ENCODE data around the gene PLEKHG4B. TPM values are rescaled to one million over a fixed set of nuclear protein-coding genes. Genes with fewer than 3 reads are reported as not detected.

Gene PLEKHG4B
- total RNA-seq, 2 donors from 2014 or later, result 0.05 to 0.17 TPM

DNA sequence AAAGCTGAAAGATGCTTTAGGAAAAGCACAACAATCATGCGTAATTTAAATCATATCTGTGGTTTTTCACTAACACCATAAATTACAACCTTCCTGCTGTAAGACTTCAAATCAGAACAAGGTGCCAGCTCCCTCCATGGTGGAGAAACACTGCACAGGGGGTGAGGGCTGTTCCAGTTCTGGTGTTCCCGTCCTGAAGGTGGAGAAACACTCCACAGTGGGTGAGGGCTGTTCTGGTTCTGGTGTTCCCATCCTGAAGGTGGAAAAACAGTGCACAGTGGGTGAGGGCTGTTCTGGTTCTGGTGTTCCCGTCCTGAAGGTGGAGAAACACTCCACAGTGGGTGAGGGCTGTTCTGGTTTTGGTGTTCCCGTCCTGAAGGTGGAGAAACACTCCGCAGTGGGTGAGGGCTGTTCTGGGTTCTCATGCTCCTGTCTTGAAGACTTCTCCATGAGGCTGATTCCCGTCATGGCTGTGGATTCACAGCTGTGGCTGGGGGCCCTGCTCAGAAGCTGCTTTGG lies 12.9 kb downstream of the PLEKHG4B start:
- TF ChIP-seq, protein P1, sequence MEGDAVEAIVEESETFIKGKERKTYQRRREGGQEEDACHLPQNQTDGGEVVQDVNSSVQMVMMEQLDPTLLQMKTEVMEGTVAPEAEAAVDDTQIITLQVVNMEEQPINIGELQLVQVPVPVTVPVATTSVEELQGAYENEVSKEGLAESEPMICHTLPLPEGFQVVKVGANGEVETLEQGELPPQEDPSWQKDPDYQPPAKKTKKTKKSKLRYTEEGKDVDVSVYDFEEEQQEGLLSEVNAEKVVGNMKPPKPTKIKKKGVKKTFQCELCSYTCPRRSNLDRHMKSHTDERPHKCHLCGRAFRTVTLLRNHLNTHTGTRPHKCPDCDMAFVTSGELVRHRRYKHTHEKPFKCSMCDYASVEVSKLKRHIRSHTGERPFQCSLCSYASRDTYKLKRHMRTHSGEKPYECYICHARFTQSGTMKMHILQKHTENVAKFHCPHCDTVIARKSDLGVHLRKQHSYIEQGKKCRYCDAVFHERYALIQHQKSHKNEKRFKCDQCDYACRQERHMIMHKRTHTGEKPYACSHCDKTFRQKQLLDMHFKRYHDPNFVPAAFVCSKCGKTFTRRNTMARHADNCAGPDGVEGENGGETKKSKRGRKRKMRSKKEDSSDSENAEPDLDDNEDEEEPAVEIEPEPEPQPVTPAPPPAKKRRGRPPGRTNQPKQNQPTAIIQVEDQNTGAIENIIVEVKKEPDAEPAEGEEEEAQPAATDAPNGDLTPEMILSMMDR (IDR thresholded peaks at IDR 0.05), result no peak
- H3K36me3 ChIP-seq, result no peaks in the 10 kb centered on the region
- no peaks in the 10 kb centered on the region for H3K4me1 ChIP-seq
- no peaks in the 10 kb centered on the region for H3K9me3 ChIP-seq
- H3K27me3 ChIP-seq, result no peaks in the 10 kb centered on the region
- no peak overlapping the region for H3K9ac ChIP-seq (ENCODE audit: low read depth in 2 of 2, low read length in 2 of 2)
- H3K4me3 ChIP-seq, result no peak overlapping the region
- no peak overlapping the region for H3K27ac ChIP-seq
- intact Hi-C loops (cut with DNase I), result no loop called here
- no peak for DNase-seq

DNA sequence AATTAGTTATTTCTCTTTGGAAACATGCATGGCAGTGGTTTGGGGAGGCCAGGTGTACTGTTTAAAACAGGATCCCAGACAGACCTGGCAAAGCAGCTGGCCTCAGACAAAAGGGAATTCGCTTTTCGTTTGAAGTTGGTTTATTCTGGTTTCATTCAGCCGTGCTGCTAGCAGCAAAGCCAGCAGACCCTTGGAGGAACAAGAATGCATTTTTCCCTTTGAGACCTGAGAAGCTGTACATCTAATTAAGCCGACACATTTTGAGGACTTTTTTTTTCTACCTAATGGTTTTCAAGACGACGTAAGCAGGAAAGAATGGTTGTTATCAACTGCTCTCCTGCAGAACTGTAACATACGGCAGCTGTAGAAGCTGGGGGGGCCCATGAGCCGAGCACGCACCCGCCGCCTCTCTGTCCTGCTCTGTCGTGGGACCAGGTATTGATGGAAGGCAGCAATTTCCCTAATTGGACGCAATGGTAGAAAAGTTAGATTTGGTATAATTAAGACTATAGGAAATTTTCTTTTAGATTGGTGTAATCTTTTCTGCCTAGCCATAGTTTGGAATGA lies 13.6 kb downstream of the PLEKHG4B start:
- no peak for DNase-seq
- no peak overlapping the region for H3K27ac ChIP-seq
- H3K9me3 ChIP-seq, result no peaks in the 10 kb centered on the region
- no peaks in the 10 kb centered on the region for H3K4me1 ChIP-seq
- no peaks in the 10 kb centered on the region for H3K36me3 ChIP-seq
- intact Hi-C loops (cut with DNase I), result no loop called here
- H3K4me3 ChIP-seq, result no peak overlapping the region
- H3K27me3 ChIP-seq, result no peaks in the 10 kb centered on the region
- H3K9ac ChIP-seq (ENCODE audit: low read depth in 2 of 2, low read length in 2 of 2), result no peak overlapping the region
- TF ChIP-seq, protein P1 (IDR thresholded peaks at IDR 0.05), result no peak

DNA sequence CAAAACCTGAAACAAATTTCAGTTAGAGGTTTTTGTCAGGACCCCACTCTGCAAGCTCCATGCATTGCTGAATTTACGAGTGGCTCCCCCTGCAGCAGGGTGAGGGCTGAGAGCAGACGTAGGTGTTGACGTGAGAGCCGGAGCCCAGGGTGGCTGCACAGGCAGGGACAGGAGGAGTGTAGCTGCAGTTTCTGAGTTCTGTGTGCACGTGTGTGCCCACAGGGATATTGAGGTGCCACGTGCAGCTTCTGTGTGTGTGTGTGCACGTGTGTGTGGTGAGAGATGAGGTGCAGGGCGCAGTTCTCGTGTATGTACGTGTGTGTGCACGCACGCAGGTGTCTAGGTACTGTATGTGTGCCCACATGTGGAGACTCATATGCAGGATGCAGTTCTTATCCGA lies 14.6 kb downstream of the PLEKHG4B start:
- no peaks in the 10 kb centered on the region for H3K9me3 ChIP-seq
- no peak overlapping the region for H3K27ac ChIP-seq
- no peaks in the 10 kb centered on the region for H3K4me1 ChIP-seq
- DNase-seq, result no peak
- H3K27me3 ChIP-seq, result no peaks in the 10 kb centered on the region
- no peaks in the 10 kb centered on the region for H3K36me3 ChIP-seq
- H3K9ac ChIP-seq (ENCODE audit: low read depth in 2 of 2, low read length in 2 of 2), result no peak overlapping the region
- intact Hi-C loops (cut with DNase I), result no loop called here
- TF ChIP-seq, protein P1 (IDR thresholded peaks at IDR 0.05), result no peak
- no peak overlapping the region for H3K4me3 ChIP-seq

DNA sequence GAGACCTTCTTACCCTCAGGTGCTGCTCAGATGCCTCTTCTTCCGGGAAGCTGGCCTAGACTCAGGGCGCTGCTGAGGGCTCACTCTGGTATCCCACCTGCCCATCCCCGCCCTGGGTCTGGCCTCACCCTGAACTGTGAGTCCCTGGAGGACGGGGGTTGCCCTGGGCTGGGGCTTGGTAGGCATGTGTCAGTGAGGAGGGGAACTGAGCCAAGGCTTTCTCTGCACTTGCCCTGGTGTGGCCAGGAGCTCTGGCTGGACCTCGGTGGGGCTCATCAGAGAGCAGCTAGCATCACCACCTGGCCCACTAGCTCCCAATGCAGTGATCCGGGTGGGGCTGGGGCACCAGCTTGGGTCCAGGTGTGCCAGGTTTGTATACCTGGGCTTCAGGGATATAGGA lies 15.6 kb downstream of the PLEKHG4B start:
- intact Hi-C loops (cut with DNase I), result no loop called here
- H3K27ac ChIP-seq, result no peak overlapping the region
- H3K9ac ChIP-seq (ENCODE audit: low read depth in 2 of 2, low read length in 2 of 2), result no peak overlapping the region
- H3K27me3 ChIP-seq, result no peaks in the 10 kb centered on the region
- no peaks in the 10 kb centered on the region for H3K9me3 ChIP-seq
- no peaks in the 10 kb centered on the region for H3K36me3 ChIP-seq
- TF ChIP-seq, protein P1 (IDR thresholded peaks at IDR 0.05), result no peak
- no peak overlapping the region for H3K4me3 ChIP-seq
- no peak for DNase-seq
- H3K4me1 ChIP-seq, result no peaks in the 10 kb centered on the region

DNA sequence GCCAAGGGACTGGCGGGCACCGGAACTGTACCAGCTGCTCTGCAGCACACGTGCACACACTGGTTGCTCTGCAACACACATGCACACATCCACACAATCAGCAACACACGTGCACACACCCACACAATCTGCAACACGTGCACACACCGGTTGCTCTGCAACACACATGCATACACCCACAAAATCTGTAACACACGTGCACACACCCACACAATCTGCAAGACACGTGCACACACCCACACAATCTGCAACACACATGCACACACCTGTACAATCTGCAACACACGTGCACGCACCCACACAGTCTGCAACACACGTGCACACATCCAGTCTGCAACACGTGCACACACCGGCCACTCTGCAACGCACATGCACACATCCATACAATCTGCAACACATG lies 17.9 kb downstream of the PLEKHG4B start:
- Histone ChIP-seq H3K9ac (ENCODE audit: low read depth in 2 of 2, low read length in 2 of 2) (no peak overlapping the region), H3K4me1 (no peaks in the 10 kb centered on the region), H3K4me3 (no peak overlapping the region), H3K9me3 (no peaks in the 10 kb centered on the region), H3K27me3 (no peaks in the 10 kb centered on the region), H3K36me3 (no peaks in the 10 kb centered on the region), H3K27ac (no peak overlapping the region)
- no peak for DNase-seq
- TF ChIP-seq, protein P1 (IDR thresholded peaks at IDR 0.05), result no peak
- intact Hi-C loops (cut with DNase I), result no loop called here

Measured in colonic mucosa (tissue), 4 donors.